Measurements from ENCODE around the gene YARS1.

Gene YARS1

DNA sequence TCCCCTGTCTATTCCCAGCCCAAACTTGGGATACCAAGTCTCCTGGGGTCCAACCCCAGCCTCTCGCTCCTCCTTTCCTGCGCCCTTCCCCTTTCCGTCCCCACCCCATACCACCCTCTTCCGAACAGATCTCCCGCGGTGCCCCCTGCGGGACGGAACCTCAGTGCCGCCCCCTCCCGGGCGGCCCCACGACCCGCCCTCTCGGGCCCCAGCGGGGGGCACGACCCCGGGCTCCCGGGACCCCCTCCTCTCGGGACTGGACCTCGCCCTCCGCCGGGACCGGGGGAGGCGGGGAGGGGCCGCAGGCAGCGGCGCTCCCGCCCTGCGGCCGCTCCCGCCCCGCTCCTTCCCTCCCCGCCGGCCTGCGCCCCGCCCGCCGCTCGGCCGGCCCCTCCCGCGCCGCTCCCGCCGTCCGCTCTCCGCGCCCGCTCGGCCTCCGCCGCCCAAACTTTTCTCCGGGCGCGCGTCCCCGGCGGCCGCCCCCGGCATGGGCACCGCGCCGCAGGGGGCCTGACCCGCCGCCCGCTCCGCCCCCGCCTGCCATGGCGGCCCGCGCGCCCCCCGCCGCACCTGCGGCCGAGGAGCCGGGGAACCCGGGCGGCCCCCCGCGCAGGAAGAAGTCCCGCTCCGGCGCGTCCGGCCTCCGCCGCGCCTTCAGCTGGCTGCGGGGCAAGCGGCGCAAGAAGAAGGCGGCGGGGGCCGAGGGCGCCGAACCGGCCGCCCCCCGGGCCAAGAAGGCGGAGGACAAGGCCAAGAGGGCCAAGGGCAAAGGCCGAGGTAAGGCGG lies 75.6 kb downstream of the YARS1 start:
- no peak for DNase-seq

DNA sequence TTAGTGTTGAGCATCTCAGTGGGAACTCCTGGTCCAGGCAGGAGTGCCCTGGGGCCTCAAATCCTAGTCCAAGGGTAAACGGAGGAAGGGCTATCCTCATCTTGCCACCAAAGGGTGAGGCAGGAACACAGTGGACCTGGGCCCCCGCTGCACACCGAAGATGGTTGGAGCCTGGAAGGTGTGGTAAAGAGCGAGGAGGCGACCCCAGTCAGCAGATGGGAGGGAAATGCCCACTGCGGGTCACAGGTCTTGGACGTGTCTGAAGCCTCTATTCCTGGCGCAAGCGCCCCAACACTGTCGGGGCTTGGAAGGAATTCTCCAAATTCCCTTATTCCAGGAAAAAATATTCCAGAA lies 76.1 kb downstream of the YARS1 start:
- no peak for DNase-seq

DNA sequence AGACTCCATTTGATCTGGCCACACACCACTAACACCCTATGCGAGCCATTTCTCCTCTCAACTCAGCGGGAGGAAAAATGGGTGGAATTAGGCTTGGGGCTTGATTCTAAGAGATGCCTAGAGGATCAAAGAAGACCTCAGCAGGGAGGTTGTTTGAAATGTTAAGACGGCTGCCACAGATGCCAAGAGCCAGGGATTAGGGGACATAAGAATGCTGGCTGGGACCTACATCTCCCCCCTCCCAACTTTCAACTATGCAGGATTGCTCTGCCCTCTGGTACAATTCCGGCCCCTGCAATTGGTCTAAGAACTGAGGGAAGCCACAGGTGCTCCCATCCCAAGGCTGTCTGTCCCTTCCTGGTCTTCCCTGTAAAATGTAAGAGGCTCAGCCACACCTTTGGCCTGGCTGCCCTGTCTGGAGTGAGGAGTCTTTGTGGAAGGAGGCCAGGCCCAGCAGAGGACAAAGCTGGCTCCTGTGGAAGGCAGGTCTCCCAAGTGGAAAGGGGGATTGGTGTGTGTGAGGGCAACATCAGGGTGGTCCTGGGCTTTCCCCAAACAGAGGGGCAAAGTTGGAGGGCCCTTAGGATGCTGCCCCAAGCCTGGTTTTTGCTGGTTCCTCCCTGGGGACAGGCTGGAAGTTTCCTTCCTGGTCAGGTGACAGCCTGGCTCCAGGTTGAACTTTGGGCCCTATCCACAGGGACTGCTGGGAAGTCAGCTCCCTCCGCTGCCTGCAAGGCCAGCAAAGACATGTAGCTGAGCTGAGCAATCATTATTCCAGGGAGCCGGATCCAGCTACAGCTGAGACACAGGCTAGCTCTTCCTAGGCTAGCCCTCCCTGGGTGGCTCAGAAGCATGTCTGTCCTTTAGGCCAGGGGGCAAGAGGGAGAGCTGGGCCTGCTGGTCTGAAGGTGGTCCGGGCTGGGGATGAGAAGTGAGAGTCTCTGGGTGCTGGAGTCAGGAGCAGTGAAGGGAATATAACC lies 80.1 kb downstream of the YARS1 start:
- no peak for DNase-seq

DNA sequence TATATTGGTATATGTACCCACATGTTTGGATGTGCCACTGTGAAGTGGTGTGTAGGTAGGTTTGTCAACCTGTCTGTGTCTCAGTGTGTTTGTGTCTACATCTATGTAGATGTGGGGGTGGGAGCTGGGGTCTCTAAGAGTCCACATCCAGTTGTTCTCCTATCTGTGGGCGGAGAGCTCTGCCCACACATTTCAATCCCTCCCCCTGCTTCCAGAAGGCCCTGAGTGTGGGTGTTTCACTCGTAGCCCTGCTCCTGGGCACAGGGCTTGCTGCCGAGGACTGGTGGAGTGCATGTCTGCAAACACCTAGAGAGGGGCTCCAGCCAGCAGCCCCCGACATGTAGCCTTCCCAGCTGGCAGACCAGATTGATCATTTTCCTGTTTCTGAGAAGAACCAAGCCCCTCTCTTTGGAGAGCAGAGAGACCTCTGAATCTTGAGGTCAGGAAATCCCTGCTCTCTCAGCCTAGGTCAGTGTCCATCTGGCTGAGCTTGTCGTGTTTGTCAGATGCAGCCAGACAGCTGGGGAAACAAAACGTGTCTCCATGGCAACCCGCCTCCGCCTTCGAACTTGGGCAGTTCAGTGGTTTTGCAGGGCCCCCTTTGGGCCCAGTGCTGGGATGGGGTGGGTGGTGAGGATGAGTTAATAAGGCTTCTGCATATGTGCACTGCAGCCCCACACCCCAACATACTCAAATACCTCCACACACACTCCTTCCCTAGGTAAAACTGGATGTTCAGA lies 83.4 kb downstream of the YARS1 start:
- no peak for DNase-seq

DNA sequence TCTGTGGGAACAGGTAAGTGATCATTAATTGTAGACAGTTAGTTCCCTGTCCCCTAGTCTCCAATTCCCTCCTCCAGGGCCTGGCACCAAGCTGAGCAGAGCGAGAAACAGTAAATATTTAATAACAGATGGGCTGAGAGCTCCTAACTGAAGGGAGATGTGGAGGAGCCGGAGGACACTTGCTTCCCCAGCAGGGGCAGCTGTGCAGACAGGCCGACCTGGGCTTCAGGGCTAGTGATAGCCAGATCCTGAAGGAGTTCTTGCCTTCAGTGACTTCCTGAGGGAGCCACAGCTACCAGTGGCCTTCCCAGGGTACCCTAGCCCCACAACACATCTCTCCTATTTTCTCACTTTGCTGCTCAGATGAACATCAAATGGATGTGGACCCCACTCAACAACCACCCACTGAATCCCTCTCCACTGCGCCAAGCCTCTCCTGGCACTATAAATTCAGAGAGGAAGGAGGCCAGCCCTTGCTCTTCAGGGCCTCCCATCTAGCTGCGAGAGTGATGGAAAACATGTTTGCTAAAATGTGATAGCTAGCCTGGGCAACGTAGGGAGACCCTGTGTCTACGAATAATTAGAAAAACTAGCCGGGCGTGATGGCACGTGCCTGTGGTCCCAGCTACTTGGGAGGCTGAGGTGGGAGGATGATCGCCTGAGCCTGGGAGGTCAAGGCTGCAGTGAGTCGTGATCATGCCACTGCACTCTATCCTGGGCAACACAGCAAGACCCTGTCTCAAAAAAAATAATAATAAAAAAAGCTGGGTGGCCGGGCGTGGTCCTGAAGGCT lies 87.7 kb downstream of the YARS1 start:
- no peak for DNase-seq

DNA sequence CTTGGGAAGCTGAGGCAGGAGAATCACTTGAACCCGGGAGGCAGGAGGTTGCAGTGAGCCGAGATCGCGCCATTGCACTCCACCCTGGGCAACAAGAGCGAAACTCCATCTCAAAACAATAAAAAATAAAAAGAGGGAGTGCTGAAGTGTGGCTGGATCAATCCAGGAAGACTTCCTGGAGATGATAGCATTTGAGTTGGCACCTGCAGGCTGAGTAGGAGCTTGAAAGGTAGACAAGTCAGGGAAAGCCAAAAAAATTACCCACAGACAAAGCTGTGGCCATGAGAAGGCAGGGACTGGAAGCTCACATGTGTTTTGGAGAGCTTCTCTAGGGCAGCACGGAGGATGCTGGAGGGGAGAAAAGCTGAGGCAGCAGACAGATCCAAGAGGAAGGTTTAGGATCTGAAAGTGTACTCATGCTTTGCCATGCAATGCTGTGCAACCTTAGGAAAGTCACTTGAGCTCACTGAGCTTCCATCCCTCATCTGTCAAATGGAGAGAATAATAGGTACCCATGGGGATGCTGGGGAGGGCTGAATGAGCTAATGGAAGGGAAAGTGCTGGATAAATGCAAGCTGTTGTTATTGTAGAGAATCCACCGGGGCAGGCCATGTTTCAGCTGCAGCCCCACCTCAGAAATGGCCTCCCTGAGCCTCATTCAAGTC lies 88.6 kb downstream of the YARS1 start:
- no peak for DNase-seq

DNA sequence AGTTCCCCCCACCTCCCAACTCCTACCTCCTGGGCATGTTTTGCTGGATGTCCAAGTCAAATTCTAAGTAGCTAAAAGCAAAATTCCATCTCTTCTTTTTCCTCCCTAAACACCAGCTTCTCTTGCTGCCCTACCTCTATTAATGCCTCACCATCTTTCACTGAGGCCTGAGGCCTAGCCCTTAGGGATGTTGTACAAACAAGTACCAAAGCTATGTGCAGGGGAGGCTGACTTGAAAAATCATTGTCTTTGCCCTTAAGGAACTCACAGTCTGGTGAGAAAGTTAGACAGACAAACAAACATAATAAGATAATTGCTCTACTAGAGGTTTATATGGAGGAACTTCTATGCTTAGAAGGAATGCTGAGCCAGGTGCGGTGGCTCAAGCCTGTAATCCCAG lies 89.3 kb downstream of the YARS1 start:
- DNase-seq: no peak

DNA sequence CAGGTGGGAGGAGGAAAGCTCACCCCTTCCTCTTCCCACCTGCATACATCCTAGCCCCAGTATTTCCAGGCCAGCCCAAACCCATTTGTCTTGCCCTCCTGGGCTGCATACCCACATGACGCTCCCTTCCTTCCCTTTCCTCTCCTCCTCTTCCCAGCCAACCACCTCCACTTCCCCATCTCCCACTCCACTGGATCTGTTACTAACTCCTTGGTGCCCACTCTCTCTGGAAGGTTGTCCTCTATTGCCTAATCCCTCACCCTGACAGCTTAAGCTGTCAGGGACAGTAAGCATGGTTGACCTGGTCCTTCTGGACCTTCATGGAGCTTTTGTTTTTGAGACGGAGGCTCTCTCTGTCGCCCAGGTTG lies 91.6 kb downstream of the YARS1 start:
- no peak for DNase-seq

All from NCI-H510A treated with DMSO at 0.1 percent for 48 hours (cell line).